ENCODE results near the gene CEP57.

Gene CEP57

GRCh38 chr11:95790123-95790932 lies at the start of gene CEP57:
CEP57 (plus strand) TSS chr11:95790498; CDS start chr11:95790699, 201 bp downstream.
- peak; percentile 99 for DNase-seq

GRCh38 chr11:95750101-95750500 lies 40.2 kb upstream of the CEP57 start:
- DNase-seq: no peak

- no peak for DNase-seq
These were observed 38.8 kb upstream of the CEP57 start for GRCh38 chr11:95751515-95751914.

- peak; percentile 10 for DNase-seq
These were observed 29.4 kb upstream of the CEP57 start for GRCh38 chr11:95760941-95761340.

- peak; percentile 57 for DNase-seq
These were observed 27.8 kb upstream of the CEP57 start for GRCh38 chr11:95762534-95762933.

GRCh38 chr11:95764267-95764898 lies 25.9 kb upstream of the CEP57 start:
- peak; percentile 72 for DNase-seq

- no peak for DNase-seq
These were observed 23.6 kb upstream of the CEP57 start for GRCh38 chr11:95766701-95767100.

- peak; percentile 59 for DNase-seq
These were observed 22.8 kb upstream of the CEP57 start for GRCh38 chr11:95767498-95767897.

- peak; percentile 15 for DNase-seq
These were observed 21.8 kb upstream of the CEP57 start for GRCh38 chr11:95768521-95768920.

GRCh38 chr11:95776859-95777258 lies 13.4 kb upstream of the CEP57 start:
- DNase-seq: no peak

- no peak for DNase-seq
These were observed 11.6 kb upstream of the CEP57 start for GRCh38 chr11:95778699-95779098.

- no peak for DNase-seq
These were observed 9.8 kb upstream of the CEP57 start for GRCh38 chr11:95780544-95780943.

GRCh38 chr11:95788921-95789505 lies 1.3 kb upstream of the CEP57 start:
- DNase-seq: peak; percentile 34

GRCh38 chr11:95789506-95790122 lies 684 bp upstream of the CEP57 start, which contains the start of gene FAM76B:
FAM76B (minus strand) TSS chr11:95789782; CDS start chr11:95789478, 304 bp downstream.
- DNase-seq: peak; percentile 99

- peak; percentile 45 for DNase-seq
These were observed 823 bp downstream of the CEP57 start for GRCh38 chr11:95790933-95791708.

GRCh38 chr11:95791709-95792033 lies 1.4 kb downstream of the CEP57 start:
- no peak for DNase-seq

GRCh38 chr11:95792200-95792599 lies 1.9 kb downstream of the CEP57 start:
- no peak for DNase-seq

- DNase-seq: no peak
These were observed 2.4 kb downstream of the CEP57 start for GRCh38 chr11:95792700-95793099.

GRCh38 chr11:95793116-95793515 lies 2.8 kb downstream of the CEP57 start:
- DNase-seq: peak; percentile 16

GRCh38 chr11:95794086-95794485 lies 3.8 kb downstream of the CEP57 start:
- no peak for DNase-seq

- no peak for DNase-seq
These were observed 5.5 kb downstream of the CEP57 start for GRCh38 chr11:95795627-95796295.

GRCh38 chr11:95796501-95796900 lies 6.2 kb downstream of the CEP57 start:
- no peak for DNase-seq

Measured in fibroblast of upper back skin (primary cell).